ENCODE results near the gene TENM3.

TENM3 gene

GRCh38 chr4:182828360-182829025 lies 585.3 kb downstream of the TENM3 start:
- no peak for DNase-seq

- DNase-seq, result no peak
Observed at GRCh38 chr4:182829196-182829595, 586.0 kb downstream of the TENM3 start.

GRCh38 chr4:182831376-182831775 lies 588.2 kb downstream of the TENM3 start:
- DNase-seq, result no peak

- DNase-seq, result no peak
Observed at GRCh38 chr4:182832352-182833120, 589.3 kb downstream of the TENM3 start.

- no peak for DNase-seq
Observed at GRCh38 chr4:182835006-182835740, 592.0 kb downstream of the TENM3 start.

GRCh38 chr4:182837831-182838230 lies 594.6 kb downstream of the TENM3 start:
- no peak for DNase-seq

GRCh38 chr4:182838535-182838934 lies 595.3 kb downstream of the TENM3 start:
- DNase-seq, result no peak

- no peak for DNase-seq
Observed at GRCh38 chr4:182839256-182839655, 596.1 kb downstream of the TENM3 start.

- no peak for DNase-seq
Observed at GRCh38 chr4:182840108-182840507, 596.9 kb downstream of the TENM3 start.

GRCh38 chr4:182842104-182842600 lies 599.0 kb downstream of the TENM3 start:
- no peak for DNase-seq

GRCh38 chr4:182842759-182843390 lies 599.7 kb downstream of the TENM3 start:
- no peak for DNase-seq

- DNase-seq, result no peak
Observed at GRCh38 chr4:182843808-182844325, 600.7 kb downstream of the TENM3 start.

- DNase-seq, result no peak
Observed at GRCh38 chr4:182845618-182846017, 602.4 kb downstream of the TENM3 start.

- DNase-seq, result no peak
Observed at GRCh38 chr4:182846036-182846435, 602.8 kb downstream of the TENM3 start.

GRCh38 chr4:182847576-182848450 lies 604.6 kb downstream of the TENM3 start:
- DNase-seq, result no peak

- DNase-seq, result no peak
Observed at GRCh38 chr4:182848685-182849084, 605.5 kb downstream of the TENM3 start.

Data from CD4-positive, alpha-beta T cell treated with Interleukin-17A for 1 hour (primary cell).